Limb (tissue), 2 donors: ENCODE results near the gene BTBD6.
"Not testable (repeated sequence)": the region's sequence is repeated elsewhere in the genome, so short reads cannot be mapped to it uniquely, and the experiment has no call there.

Source experiments
- DNase-seq, 2 donors: peaks; one replicate each; pipeline ENCODE4 v3.0.0-alpha.2; 2016; ENCODE audit errors: extremely low spot score in 2 of 2

Gene BTBD6

DNA sequence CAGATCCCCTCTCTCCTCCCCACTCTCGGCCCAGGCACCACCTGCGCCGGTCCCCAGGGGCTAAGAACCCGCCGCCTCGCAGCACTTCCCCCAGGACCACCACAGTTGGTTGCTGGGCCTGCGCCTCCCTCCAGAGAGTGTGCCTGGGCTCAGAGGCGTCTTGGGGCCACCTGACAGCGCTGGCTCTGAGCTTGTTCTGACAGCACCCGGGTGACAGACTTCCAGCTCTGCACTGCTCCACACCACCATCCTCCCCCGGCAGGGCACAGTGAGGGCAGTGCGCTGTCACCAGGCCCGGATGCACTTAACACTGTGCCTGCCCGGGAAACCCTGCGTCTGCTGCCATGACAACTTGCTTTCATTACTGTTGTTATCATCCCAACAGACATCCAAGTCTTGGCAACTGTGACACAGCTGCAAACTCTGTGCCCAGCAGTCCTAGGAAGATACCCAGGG, 45.8 kb downstream of the BTBD6 start:
- peak; percentile 20 to 51 for DNase-seq

DNA sequence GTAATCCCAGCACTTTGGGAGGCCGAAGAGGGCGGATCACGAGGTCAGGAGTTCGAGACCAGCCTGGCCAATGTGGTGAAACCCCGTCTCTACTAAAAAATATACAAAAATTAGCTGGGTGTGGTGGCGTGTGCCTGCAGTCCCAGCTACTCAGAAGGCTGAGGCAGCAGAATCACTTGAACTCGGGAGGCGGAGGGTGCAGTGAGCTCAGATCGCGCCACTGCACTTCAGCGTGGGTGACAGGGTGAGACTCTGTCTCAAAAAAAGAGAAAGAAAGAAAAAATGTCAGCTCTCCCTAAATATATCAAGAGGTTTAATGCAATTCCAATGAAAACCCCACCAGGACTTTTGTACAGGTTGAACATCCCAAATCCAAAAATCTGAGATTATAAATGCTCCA, 49.0 kb downstream of the BTBD6 start:
- not testable (repeated sequence) for DNase-seq

DNA sequence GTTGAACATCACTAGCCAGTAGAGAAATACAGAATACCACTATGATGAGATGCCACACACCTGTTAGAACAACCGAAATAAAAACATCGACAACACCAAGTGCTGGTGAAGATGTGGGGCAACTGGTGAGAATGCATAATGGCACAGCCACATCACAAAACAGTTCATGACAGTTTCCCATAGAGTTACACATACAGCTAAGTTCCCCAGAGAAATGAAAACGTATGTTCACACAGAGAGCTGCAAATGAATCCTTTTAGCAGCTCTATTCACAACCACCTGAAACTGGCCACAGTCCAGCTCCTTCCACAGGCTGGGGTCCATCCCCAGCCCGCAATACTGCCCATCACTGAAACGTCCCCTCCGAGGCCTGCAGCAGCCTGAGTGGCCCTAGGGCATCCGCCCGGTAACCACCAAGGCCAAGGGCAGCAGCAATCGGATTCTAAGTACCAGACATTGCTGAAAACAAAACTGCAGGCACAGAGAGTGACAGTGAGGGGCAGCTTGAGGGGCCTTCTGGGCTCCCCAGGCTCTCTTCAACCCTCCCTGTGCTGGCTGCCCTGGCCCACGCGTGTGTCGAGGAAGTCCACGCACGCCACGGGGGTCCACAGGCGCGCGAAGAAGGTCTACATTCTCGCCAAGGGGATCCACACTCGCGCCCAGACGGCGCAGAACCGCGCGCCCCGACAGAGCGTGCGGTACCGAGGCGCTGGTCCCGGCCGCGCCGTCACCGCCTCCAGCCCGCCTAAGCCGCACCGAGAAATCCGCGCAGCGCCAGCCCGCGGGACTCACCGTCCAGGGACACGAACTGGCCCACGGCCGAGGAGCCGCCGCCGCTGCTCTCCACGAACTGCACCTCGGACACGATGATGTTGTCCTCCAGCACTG, 51.6 kb downstream of the BTBD6 start:
- no peak for DNase-seq
